Stimulated activated CD8-positive, alpha-beta memory T cell treated with anti-CD3 and anti-CD28 coated beads, Interleukin-15, amount 100 ng/mL, for 1 hour (primary cell): ENCODE measurements around the gene PIK3R5.

ENCODE experiments used
- DNase-seq: peaks from one replicate; pipeline ENCODE4 v3.0.0-alpha.2; 2020; ENCODE audit warnings: low read depth

PIK3R5 gene

DNA sequence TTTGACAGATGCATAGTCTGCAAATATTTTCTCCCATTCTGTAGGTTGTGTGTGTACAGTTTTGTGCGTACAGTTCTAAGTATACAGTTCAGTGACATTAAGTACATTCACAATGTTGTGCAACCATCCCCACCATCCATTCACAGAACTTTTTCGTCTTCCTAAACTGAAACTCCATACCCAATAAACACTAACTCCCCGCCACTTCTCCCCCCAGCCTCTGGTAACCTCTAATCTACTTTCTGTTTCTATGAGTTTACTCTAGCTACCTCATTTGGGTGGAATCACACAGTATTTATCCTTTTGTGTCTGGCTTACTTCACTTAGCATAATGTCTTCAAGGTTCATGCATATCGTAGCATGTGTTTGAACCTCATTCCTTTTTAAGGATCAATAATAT lies 14.3 kb downstream of the PIK3R5 start:
- no peak for DNase-seq

DNA sequence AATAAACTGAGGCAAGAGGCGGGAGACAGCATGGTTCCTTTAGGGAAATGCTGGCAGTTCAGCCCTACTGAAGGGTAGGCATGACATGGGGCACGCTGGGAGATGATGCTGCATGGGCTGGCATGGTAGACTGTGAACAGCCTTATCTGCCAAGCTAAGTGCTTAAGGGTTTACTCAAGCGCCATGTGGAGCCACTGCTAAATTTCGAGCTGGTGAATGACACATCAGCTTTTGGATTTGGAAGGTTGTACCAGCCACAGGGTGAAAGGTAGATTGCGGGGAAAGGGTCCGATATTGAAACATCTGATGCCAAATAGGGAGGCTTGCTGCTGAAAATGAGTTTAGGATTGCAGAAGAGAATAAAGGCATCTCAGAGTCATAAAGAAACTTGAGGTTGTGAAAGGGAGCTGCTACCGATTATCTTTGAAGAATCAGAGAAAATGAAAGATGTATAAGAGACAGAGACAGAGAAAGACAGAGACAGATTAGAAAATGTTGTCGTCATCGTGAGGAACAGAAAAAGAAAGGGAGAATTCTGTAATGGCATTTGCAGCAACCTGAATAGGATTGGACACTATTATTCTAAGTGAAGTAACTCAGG lies 16.3 kb downstream of the PIK3R5 start:
- DNase-seq, result no peak

DNA sequence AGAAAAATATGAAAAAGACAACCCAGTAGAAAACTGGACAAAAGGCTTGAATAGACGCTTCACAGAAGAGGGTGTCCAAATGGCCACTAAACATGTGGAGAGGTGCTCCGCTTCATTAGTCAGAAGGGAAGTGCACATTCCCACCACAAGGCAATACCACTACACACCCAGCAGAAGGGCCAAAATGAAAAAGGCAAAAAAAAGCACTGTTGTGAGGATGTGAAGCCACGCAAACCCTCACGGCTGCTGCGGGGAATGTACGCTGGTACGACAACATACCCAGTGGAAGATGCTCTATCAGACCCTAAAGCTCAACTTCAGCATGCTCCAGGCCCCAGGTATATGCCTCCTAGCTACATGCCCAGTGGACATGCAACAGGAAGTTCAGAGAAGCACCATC lies 17.0 kb downstream of the PIK3R5 start:
- no peak for DNase-seq

GRCh38 chr17:8947201-8947600 lies 18.3 kb downstream of the PIK3R5 start:
- DNase-seq, result no peak

DNA sequence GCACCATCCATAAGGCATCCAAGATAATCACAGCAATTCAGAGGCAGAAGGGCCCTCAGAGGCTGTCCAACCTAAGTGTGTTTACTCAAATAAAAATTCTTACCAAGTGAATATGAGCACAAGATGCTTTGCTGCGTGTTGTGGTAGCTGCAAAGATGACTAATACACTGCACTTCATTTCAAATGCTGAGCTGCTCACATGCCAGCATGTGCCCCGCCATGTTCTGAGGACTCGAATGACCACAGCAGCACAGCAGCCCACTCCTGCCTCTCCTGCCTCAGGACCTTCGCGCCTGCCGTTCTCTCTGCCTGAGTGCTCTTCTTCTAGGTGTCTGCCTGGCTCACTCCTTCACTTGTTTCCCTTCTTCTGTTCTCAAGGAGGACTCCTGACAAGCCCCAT lies 19.0 kb downstream of the PIK3R5 start:
- DNase-seq, result no peak

GRCh38 chr17:8946071-8946470 lies 19.4 kb downstream of the PIK3R5 start:
- DNase-seq, result no peak

- no peak for DNase-seq
Measured at GRCh38 chr17:8944748-8945147, 20.8 kb downstream of the PIK3R5 start.

DNA sequence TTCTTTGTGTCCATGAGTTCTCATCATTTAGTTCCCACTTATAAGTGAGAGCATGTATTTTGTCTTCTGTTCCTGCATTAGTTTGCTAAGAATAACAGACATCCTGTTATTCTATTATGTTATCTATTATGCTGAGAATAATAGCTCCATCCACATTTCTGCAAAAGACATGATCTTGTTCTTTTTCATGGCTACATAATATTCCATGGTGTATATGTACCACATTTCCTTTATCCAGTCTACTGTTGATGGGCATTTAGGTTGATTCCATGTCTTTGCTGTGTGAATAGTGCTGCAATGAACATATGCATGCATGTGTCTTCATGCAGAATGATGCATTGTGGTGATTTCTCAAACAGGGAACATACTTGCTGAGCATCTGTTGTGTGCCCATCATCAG lies 21.4 kb downstream of the PIK3R5 start:
- no peak for DNase-seq

DNA sequence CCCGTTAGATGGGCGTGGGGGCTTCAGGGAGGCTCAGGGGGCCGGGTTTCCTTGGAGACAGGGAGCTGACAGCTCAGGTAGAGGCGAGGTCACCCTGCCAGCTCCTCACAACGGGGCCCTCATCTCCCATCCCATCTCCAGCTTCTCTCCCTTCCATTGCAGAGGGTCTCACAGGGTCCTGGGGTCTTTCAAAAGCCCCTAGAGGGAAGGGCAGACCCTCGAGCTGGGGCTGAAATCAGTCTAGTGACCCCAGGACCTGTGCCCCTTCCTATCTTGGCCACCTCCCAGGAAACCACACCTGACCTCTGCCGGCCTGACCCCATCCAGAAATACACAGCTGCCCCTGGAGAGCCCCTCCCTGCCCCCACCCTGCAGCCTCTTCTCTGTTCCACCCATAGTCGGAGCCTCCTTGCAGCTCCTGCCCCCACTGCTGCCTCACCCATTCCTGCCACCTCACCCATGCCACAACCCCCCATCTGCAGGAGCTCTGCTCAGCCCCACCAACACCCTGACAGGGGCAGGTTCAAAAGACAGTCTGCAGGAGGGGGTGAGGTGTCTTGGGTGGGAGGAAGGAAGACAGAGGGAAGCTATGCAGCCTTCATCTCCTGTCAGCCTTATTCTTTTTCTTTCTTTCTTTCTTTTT lies 23.4 kb downstream of the PIK3R5 start:
- no peak for DNase-seq

DNA sequence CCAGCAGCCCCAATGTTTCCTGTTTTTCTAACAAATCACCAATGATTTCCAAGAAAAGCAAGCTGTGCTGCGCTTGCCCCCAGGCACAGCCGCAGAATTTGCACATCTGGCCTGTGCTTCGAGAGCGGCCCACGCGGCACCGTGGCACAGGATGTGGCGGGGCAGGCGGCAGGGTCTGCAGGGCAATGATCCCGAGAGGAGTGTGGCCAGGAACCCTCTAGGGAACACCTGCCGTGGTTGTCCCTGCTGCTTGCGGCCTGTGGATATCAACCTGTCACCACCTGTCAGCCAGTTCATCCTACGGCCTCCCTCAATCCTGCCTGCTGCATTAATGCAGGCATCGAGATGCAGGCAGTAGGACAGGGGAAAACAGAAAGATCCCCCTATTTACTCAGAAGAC lies 24.0 kb downstream of the PIK3R5 start:
- DNase-seq, result no peak

GRCh38 chr17:8940866-8941471 lies 24.5 kb downstream of the PIK3R5 start:
- DNase-seq, result no peak

DNA sequence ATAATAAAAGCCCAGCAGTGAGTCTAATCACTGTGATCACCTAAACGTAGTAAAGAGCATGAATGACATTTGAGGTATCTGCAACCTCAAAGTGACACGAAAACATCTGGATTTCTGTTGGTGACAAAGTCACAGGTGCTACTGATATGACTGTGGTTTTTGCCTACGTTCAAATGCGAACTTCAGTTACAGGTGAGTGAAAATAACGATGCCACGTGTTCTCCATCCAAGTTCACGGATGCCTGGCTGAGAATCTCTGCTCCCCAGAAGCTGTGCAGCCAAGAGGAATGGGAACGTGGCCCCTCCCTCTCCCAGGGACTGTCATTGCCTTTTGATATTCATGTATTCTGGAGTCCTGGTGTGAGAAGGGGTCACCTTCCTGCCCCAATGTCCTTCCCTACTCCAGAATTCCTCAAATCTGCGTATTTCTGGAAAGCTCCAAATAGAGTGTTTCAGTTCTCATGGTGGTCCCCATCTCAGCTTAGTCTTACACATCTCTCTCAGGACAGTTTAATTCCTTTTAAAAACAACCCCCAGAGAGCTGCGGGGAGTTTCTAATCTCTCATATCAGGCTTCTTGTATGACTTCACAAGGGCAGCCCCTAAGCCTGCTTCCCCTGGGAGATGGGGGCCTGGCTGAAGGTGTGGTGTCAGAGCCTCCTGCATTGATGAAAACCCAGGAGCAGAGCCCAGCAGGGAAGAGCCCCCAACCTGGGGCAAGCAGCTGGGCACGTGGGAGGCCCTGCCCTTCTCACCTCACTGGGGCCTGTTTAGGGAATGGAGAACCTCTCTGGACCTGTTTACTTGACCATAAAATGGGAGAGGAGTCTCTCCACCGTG lies 25.8 kb downstream of the PIK3R5 start:
- no peak for DNase-seq

DNA sequence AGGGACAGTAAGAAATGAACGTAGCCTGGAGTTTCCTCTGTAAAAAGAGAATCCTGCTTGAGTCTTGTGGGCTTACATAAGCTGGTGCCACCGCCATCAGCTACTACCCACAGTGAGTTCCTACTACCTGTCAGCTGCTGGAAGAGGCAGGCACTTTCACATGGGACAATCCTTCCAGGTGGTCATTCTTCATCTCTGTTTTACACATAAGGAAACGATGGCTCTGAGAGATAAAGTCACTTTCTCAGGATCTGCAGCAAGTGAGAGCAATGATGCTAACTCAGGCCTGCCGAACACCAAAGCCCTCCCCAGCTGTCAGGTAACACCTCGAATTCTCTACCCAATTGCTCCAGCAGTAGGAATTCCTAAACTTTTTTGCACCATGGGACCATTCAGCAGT lies 26.6 kb downstream of the PIK3R5 start:
- no peak for DNase-seq

DNA sequence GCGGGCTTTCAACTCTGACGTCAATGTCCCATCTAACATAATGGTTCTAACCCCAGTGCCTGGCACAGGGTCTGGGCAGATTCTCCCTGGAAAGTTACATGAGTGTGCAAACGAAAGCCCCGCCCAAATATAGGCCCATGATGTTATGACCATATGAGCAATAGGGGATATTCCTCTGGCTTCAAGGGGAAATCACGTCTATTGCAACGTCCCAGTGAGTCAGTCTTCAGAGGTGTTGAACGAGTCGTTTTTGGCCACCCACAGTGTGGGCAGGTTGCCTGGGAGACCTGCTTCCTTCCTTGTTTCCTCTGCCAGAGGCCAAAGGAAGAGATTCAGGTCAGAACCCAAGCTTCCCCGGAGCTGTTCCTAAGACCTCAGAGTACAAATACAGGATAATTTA lies 30.3 kb downstream of the PIK3R5 start:
- DNase-seq, result no peak

DNA sequence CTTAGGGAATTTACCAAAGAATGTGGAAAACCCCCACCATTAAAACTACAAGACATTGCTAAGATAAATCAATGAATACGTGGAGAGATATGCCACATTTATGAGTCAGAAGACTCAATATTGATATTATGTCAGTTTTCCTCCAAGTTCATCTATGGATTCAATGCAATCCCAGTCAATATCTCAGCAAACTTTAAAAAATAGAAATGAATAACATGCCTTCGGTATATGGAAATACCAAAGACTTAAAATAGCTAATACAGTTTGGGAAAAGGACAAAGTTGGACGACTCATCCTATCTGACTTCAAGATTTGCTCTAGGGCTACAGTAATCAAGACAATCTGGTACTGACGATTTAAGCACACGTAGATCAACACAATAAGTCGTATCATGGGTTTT lies 31.2 kb downstream of the PIK3R5 start:
- no peak for DNase-seq

- no peak for DNase-seq
Measured at GRCh38 chr17:8930649-8931048, 34.9 kb downstream of the PIK3R5 start.

GRCh38 chr17:8928347-8928746 lies 37.2 kb downstream of the PIK3R5 start:
- DNase-seq, result no peak

DNA sequence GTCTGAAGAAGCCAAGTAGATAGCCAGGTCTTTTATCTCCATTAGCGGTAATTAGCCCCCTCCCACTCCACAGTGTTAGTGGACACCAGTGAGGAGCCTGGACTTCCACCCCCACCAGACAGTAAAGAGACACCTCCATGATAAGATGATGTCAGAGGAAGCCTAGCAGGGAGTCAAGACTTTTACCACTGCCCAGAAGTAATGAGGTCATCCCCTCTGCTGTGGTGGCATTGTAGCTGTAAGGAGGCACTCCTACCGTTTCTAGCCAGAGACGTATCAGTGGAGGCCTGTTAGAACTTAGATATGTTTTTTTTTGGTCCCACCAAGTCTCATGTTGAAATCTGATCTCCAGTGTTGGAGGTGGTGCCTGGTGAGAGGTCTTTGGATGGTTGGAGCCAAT lies 38.1 kb downstream of the PIK3R5 start:
- no peak for DNase-seq

DNA sequence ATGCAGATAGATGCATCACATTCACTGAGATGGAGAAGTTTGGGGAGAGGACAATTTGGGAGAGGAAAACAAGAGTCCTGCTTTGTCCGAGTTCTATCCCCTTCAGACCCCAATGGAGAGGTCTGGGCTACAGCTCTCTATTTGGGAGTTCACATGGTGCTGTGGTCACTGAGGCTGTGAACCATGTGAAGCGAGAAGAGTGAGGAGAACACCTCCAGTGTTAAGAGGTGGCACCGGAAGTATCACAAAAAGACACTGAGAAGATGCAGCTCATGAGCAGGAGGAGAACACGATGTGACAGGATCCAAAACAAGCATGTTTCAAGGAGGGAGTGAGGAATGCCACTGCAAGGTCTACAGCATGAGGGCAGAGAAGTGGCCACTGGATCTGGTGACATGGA lies 39.7 kb downstream of the PIK3R5 start:
- DNase-seq, result no peak

DNA sequence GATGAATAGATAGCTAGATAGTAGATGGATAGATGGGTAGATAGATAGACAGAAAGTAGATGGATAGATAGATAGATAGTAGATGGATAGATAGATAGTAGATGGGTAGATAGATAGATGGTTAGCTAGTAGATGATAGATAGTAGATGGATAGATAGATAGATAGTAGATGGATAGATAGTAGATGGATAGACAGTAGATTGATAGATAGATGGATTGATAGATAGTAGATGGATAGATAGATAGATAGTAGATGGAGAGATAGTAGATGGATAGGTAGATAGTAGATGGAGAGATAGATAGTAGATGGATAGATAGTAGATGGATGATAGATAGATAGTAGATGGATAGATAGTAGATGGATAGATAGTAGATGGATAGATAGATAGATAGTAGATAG lies 40.4 kb downstream of the PIK3R5 start:
- no peak for DNase-seq

DNA sequence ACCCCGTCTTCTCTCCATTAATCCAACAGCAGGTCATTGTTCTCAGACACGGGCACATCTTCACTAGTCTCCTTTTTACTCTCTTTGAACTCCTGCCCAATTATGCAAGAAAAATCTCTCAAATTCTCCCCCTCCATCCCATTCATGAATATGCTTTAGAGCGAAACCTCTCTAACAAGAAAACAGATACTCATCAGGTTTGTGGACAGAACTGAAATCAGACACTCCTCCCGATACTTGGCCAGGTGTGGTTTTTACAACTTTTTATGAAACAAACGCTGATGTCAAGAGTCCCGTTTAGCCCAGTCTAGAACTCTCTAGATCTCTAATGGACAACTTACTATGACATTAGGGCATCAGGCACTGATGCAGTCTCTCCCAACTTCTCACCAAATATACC lies 40.9 kb downstream of the PIK3R5 start:
- no peak for DNase-seq

DNA sequence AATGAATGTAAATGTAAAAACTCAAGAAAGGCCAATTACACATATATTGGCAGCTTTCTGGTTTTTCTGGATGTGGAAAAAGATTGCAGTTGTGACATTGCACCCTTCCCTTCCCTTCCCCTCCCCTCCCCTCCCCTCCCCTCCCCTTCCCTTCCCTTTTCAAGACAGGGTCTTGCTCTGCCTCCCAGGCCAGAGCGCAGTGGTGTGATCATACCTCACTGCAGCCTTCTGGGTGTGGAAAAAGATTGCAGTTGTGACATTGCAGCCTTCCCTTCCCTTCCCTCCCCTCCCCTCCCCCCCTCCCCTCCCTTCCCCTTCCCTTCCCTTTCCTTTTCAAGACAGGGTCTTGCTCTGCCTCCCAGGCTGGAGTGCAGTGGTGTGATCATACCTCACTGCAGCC lies 41.7 kb downstream of the PIK3R5 start:
- no peak for DNase-seq

DNA sequence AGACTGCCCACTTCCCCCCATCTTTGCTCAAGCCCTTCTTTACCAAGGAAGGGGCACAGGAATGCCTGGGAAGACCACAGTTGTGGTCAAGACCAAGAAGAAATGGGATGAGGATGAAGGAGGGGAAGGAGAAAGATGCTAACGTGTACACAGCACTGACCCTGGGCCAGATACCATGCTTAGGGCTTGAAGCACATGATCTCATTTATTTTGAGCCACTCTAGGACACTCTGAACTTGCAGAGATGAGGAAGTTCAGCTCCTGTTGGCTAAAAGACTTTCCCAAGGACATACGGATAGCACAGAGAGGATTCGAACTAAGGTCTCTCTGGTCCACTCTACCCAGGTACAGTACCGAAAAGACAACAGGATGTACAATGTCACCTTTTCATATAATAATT lies 42.6 kb downstream of the PIK3R5 start:
- DNase-seq, result no peak
